NCI-H2081 (cell line): ENCODE results near the gene MCM7.

Experiments used
- DNase-seq, 2 experiments: peaks; one replicate each; lab custom pipeline; 2025; lab: John Stamatoyannopoulos, UW

The MCM7 gene

GRCh38 chr7:100071018-100071723, 30.0 kb downstream of the MCM7 start:
- no peak for DNase-seq

DNA sequence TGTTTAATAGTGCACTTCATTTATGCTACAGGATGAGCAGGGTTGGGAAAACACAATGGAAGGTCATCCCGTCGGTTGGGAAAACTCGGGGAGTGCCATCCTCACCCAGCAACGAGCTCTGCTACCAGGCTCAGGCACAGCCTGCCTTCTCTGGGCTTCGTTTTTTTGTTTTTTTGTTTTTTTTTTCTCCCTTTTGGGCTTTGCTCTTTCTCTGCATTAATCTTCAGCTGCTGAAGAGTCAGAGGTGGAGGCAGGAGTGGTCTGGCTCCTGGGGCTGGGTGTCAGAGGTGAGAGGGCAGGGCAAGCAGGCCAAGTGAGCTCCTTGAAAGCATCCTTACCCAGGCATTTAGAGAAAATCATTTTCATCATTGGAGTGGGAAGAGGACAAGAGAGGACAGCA, 31.2 kb downstream of the MCM7 start:
- no peak for DNase-seq

DNA sequence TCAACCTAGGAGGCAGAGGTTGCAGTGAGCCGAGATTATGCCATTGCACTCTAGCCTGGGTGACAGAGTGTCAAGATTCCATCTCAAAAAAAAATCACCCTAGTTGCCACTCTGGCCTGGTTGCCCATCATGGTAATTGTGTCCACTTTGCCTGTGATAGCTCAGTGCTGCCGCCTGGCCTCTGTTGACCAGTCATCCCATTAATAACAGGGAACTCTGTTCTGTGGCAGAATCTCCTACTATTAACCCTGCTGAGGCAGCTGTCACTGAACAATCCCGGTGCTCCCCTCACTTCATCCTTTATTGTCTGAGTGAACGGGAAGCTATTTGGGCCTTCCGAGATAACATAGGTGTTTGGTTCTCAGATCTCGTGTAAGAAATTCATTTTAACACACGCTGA, 34.2 kb downstream of the MCM7 start:
- no peak for DNase-seq

- DNase-seq, result no peak
Observed at GRCh38 chr7:100065452-100066186, 35.6 kb downstream of the MCM7 start.

- DNase-seq, result no peak
Observed at GRCh38 chr7:100064162-100064561, 37.0 kb downstream of the MCM7 start.

- no peak for DNase-seq
Observed at GRCh38 chr7:100063376-100063775, 37.8 kb downstream of the MCM7 start.

DNA sequence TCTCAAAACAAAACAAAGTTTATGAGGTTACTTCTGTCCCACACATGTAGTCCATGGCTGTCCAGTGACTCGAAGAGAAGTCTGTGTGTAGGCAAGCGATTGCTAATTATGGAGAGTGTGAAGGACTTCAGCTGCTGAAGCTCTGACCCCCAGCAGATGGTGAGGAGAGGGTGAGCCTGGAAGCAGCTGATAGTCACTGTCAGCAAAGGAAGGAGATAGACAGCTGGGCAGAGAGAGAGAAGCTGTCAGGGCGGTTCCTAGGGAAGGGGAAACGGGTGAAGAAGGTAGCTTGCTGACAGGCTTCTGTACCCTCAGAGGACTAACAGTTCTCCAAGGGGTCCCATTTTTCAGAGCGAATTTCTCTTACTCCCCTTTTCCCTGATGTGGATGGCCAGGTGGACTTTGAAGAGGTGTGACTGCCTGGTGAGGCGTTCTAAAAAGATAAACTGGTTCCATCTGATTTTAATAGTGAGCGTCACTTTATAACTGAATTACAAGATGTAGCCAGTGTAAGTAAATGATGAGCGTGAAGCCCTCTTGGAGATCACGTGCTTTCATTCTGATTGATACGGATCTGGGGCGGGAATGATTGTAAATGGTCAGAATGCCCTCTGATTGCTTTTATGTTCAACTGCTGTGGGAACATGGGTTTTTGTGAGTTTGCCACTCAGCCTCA, 39.5 kb downstream of the MCM7 start:
- DNase-seq, result no peak

GRCh38 chr7:100059251-100059739, 41.9 kb downstream of the MCM7 start:
- DNase-seq, result no peak

DNA sequence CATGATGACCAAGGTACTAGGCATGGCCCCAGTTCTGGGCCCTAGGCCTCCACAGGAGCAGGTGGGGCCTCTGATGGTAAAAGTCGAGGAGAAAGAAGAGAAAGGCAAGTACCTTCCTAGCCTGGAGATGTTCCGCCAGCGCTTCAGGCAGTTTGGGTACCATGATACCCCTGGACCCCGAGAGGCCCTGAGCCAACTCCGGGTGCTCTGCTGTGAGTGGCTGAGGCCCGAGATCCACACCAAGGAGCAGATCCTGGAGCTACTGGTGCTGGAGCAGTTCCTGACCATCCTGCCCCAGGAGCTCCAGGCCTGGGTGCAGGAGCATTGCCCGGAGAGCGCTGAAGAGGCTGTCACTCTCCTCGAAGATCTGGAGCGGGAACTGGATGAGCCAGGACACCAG, 44.2 kb downstream of the MCM7 start:
- no peak for DNase-seq

GRCh38 chr7:100053215-100053614, 48.0 kb downstream of the MCM7 start:
- peak; percentile 74 to 88 for DNase-seq

DNA sequence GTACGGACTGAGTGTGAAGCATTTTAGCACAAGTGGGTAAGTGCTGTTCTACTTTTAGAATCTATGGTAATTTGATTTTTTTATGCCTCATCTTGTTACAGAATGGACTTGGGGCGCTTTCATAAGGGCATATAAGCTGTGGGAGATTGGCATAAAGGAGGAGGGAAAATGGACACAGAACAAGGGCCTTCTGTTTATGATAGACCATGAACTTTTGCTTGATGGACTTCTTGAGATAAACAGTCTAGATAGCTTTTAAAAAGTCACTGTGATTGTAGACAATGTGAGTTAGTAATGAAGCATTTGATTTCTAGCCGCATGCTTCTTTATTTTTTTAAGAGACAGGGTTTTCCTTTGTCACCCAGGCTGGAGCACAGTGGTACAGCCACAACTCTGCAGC, 49.6 kb downstream of the MCM7 start:
- DNase-seq, result no peak

DNA sequence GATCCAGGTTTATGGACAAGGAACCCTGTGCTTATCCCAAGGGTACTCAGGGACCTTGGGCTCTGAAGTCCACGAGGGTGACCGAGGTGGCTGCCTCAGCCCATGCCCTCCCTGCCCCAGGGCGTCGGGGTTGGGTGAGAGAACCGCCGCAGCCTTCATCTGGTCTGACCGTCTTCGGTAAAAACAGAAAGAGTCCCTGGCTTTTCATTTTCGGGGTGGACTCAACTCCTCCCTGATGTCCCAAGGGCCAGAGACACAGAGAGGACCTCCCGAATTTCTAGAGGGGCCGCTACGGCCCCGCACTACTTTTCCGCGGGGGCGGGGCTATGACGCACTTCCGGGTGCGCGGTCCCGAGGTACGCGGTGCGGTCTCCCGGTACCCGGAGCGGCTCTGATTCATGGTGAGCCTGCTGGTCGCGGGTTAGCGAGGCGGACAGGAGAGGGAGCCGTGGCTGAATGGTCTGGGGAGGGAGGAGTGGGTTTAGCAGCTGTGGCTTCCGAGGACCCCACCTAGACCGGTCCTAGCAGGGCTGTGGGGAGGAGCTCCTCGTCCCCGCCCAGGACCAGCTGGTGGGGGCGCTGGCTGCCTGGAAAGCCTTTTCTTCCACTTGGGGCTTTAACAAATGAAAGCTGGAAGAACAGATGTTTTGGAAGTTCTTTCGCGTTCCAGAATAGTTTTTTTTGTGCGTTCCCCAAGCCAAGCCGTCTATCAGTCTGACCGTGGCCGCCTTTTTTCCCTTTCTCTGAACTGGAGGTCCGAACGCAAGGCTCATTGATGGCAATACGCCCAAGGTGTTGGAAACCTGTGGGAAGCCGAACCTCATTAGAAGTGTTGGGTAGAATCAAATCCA, 51.5 kb downstream of the MCM7 start, which contains the start of gene ZSCAN21:
ZSCAN21 (plus strand) TSS at position 334 of the 851 bp plus-strand sequence. CDS start 7,233 bp downstream, outside the sequence.
- DNase-seq, result peak; percentile 83 to 86

GRCh38 chr7:100048680-100049079, 52.5 kb downstream of the MCM7 start:
- no peak for DNase-seq

DNA sequence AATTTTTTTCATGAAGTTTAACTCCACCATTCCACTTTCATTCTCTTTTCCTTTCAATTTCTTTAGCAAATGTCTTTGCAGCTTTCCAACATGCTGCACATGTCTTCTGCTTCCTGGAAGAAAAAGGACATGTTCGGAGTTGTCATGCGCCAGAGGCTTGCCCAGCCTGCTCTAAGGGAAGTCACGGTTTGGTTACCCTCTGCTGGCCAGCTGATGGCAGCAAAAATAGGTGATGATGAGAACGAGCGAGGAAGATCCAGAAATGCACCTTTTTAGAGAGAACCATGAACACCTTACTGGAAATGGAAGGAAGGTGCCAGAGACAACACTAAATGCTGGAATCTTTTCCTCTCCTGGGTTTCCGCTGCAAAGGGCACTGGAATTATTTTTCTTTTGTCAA, 56.5 kb downstream of the MCM7 start:
- no peak for DNase-seq
